DMS114 treated with DMSO at 0.1 percent for 48 hours (cell line): ENCODE results near the gene SLIT3.

Source experiments
- DNase-seq: peaks from one replicate; lab custom pipeline; 2025; ENCODE audit not compliant: unreplicated experiment; lab: John Stamatoyannopoulos, UW

SLIT3 gene

DNA sequence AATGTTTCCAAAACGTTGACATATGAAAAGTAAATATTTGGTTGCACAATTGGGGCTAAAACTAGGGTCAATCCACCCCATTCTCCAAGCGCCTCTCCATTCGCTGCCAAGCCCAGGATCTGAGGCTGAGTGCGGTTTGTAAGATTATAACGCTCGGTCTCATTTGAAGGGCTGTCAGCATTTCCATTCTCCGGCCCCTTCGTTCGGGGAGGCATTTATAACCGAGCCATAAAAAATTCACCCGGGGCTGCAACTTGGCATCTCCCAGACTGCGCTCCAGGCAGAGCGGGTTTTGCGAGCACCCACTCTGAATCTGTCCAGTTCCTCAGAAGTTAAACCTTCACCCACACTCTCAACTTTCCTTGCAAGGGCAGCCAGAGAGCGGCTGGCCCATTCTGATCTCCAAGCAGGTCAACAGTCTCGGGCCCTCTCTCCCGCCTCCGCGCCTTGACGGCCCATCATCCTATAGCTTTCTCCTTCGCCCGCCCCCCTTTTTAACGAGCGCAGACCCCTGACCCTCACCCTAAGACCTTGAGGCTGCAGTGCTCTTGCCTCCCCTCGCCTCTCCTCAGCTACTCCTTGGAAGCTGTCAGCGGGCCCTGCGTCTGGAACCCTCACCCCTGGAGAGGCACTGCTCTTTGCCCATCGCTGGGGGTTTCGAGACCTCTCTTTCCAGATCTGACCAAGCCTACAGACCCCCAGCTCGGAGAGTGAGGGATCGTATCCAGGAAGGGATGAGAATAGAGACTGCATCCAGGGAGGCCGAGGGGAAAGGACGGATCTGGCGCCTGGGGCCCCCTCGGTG, 1.1 kb downstream of the SLIT3 start:
- no peak for DNase-seq

DNA sequence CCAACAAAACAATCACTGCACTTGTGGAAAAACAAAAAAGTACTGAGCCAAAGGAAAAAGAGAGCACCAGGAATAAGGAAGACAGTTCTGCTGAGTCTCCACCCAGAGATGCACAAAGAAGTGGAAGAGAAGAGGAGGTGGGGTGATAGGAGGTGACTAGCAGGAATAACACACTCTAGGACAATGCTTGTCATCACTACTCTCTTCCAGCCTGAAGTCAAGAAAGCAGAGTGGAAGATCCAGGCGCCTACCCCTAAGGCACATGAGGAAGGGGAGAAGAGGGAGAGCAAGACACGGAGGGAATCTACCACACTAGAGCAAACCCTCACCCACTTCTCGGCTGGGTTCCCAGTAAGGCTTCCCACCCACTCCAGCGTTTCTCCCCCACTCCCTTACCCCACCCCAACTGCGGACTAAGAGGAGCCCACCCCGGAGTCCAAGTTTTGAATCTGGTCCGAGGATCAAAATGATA, 1.7 kb downstream of the SLIT3 start:
- DNase-seq: no peak

DNA sequence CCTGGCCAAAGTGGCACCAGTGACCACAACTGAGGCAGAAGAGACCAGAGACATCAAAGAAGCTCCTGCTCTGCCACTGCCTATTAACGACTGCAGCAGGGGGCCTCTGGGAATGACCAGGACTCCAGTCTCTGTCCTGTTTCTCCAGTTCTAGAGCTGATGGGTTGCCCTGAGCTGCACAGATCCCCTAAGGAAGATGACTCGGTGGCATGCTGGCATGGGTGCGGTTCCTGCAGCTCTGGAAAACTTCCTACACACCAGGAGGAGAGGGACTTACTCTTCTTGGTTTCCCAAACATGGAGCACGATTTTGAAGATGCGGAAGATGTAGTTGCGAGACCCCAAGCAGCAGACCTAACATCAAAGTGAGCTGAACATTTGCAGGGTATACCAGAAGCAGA, 2.7 kb downstream of the SLIT3 start:
- no peak for DNase-seq

DNA sequence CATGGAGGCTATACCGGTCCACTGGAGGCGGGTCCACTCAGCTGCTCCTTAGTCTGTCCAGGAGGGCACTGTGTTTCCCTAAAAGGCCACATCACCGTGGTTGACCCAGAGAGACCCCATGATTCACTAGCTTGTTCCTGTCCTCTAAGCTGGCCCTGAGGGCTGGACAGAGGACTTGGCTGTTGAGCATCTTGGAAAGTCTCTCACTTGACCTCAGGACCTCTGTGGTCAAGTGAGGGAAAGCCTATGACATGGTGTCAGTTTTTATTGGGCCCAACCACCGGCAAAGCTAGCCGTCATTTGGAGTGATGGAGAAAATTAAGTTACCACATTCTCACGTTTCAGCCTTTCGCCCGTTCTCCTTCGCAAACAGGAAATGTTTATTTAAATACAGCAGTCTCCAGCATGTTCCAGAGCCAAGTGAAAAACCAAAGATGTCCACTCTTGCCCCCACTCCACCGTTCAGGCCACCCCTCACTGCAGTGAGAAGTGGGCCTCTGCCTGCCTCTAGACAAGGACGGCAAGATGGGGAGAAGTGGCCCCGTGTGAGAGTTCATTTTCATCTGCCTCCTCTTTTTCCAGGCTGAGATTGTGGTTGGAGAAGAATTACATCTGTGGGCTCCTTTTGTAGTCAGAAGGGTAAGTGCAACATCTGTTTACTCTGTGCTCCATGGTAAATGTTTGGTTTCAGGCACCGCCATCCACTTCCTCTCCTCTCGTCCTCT, 4.4 kb downstream of the SLIT3 start:
- no peak for DNase-seq

DNA sequence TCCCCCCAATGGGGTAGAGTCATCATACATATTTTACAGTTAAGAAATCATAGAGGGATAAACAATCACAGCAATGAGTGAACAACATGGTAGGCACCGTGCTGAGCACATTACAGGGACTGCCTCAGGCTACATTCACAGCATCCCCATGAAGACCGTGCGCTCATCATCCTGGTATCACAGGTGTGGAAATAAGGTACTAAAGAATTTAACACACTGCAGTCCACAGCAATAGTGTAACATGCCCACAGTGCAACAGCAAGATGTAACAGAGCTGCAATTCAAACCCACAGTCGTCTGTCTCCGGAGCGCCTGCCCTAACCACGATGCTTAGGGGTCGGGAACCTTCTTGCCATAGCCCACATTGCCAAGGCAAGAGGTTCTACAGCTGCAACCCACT, 5.6 kb downstream of the SLIT3 start:
- no peak for DNase-seq

DNA sequence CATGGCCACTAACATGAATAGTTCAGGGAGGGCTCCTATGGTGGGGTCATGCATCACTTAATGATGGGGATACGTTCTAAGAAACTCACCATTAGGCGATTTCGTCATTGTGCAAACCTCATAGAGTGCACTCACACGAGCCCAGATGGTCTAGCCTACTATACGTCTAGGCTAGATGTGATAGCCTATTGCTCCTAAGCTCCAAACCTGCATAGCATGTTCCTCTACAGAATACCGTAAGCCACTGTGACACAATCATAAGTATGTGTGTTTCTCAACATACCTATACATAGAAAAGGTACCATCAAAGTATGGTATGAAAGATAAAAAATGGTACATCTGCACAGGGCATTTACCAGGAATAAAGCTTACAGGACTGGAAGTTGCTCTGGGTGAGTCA, 6.3 kb downstream of the SLIT3 start:
- no peak for DNase-seq

DNA sequence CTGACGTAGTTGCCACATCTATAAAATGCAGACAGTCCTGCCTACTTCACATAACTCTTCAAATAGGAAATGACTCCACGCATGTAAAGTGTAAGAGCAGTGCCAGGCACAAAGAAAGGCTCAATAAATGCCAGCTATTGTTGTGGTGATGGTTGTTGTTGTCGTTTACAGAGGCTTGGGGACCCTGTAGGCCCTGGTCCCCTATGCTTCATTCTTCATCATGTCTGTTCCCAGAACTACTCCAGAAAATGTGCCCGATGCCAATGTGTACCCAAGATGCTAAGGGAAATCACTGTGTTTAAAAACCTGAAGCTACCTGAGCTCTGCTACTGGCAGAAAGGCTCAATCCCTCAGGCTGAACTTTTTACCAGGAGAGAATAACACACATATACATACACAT, 9.1 kb downstream of the SLIT3 start:
- no peak for DNase-seq

DNA sequence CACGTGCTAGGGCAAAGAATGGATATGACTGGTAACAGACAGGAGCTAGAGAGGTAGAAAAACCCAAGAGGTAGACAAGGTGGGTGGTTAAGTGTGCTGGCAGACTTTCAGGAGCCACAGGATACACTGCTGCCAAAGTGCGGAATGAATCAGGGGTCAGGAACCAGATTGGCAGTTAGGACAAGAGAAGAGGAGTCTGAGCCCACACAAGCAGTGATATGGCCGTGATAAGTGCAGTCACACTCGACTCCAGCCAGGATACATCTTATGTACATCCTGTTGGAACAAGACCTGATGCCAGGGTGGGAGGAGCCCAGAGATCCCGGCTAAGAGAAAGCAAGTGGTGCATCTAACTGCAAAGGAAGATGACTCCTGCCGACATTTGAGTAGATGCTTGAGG, 10.0 kb downstream of the SLIT3 start:
- no peak for DNase-seq

DNA sequence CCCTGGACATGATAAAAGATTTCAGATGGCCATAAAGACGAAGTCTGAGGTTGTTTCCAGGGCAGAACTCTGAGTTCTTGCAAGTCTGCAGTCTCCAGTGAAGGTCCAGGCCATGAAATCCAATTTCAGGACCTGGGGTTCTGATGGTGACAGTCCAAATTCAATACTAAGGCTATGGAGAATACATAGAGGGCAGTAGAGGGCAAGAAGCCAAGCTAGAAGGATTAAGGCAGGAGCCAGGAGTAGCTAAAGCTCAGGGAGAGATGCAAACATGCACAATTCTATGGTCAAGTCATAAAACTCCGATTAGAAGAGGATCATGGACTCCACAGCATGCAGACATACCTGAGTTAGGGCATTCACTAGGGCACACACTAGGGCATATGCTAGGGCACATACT, 11.4 kb downstream of the SLIT3 start:
- DNase-seq: no peak

DNA sequence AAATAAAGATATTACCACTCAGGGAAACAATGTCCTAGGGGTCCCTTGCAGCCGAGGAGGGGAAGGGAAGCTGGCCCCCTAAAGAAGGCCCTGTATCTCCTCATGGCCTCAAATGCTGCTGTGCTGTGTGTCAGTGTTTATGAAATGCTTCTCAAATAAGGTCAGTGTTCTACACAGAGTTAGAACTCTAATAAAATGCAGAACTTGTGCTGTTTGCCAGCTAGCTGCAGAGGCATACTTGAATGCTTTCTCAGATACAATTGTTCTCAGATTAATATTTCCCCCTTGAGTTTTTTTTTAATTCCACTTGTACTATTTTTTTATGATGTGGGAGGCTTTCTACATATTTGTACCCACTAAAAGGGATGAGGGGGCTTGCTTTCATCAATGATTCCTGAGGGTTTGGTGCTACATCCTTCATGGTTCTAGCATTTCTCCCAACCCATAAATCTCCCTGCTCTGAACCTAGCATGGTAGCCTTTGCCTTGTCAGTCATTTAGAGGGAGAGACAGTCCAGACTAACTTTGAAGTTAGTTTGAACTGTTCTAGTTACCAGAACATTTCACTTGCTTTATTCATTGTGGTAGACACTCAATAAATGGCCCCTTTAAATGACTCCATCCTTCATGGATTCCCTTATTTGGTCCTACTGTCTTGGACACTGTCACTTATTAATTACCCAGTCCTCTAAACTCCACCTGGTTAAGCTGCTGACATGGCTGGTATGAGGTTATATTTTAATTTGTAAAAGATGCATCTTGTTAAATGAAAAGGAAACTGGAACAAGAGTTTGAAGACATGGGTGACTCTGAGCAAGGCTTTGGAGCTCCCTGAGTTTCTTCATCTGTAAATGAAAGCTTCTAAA, 12.6 kb downstream of the SLIT3 start:
- DNase-seq: no peak

DNA sequence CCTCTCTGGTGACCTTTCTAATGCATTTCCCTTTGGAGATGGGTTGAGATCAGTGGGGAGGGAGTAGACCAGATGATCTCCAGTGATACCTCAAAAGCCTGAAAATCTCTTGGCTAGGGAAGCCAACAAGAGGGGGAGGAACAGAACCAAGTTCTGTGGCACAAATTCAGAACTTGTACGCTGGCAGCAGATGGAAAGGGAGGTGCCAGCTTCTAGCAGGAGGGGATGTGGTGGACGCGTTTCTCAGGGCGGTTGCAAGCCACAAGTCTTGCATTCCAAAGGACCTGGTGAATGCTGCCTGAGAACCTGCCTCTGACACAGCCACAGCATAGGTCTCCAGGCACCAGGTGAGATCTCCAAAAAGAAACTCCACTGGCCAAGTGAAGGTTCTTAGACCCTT, 13.4 kb downstream of the SLIT3 start:
- no peak for DNase-seq

DNA sequence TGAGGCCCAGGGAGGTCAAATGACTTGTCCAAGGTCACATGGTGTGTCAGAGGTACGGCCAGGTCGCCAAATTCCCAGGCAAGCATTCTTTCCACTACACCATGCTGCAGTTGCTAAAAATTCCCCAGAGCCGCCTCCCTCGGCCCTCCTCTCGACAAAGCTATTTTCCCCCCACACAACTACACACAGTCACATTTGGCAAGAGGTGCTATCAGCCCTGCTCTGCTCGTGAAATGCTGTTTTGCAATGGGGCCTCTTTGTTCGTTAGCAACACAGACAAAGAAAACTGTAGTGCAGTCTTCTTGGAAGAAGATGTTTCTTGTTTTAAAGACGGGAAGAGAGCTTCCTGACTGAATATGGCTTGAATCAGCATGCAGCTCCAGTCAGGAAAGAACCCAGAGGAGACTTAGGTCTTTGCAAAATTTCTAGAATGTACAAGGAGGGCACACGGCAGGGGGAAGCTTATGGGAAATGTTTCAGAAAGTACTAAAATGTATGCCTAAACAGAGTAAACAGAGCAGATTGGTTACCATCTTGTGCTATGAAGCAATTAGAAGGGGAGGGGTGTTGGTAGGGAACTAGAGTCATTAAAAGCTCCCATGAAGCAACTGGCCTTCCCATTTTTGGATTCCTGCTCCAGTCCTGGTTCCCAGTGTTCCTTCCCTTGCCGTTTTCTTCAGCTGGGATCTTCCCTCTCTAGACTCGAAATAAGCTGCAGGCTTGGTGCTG, 14.2 kb downstream of the SLIT3 start:
- no peak for DNase-seq

DNA sequence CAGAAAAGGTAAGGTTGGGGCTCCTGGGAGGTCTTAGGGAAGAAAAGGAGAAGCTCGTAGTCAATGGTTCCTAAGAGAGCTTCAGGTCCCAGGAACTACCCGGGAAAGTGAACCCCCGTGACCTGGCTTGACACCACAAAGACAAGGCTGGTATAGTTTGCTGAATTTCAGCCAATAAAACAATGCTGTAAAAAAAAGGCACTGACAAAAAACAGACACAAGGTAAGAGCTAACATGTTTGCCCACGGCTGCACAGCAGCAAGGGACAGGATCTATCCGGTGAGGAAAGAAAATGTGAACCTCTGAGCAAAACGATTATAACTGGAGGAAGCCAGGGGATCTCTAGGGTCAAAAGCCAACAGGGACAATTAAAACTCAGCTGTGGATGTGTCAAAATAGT, 17.1 kb downstream of the SLIT3 start:
- DNase-seq: no peak

DNA sequence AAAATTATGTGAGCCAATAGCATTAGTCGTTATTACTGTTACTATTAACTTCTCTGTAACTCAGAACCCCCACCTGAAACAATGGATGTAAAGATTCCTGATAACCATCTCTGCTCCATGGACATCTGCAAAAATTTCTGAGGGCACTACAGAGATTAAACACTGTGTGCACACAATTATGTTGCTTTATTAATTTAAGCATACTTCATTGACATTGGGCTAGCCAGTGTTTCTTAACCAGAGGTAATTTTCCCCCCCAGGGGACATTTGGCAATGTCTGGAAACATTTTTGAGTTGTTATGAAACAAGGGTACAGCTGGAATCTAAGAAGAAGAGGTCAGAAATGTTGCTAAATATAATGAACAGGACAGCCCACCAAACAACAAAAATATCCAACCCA, 19.3 kb downstream of the SLIT3 start:
- no peak for DNase-seq

DNA sequence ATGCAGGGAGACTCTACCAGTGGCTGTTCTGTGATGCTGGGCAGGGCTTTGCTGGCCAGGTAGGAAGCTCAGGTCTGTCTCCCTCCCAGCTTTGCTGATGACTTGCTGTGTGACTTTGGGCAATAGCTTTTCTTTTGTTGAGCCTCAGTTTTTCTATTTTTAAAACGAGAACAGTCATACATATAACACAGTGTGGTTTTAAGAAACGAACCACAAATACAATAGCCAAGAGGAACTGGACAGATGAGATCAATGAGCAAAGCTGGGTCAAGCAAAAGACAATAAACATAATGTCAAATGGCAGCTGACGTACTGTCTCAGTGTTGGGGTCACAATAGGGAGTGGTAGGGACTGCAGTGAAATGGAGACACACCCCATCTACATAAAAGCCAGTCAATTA, 20.2 kb downstream of the SLIT3 start:
- DNase-seq: no peak

DNA sequence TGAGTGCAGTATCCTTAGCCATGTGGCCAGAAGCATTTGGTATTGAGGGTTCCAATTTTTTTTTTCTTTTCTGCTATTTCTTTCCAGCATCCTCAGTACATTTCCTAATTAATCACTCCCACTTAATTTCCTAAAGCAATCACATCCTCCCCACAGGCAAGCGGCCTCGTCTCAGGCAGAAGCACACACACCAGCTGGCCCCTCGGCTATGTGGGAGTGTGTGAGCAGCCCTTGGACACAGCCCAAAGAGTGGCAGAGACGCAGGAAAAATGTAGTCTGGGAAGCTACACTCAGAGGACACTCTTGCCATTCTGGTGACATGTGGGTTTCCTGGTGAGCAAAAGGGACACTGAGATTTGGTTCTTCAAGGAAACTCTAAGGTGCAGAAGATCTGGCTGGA, 20.7 kb downstream of the SLIT3 start:
- DNase-seq: no peak

DNA sequence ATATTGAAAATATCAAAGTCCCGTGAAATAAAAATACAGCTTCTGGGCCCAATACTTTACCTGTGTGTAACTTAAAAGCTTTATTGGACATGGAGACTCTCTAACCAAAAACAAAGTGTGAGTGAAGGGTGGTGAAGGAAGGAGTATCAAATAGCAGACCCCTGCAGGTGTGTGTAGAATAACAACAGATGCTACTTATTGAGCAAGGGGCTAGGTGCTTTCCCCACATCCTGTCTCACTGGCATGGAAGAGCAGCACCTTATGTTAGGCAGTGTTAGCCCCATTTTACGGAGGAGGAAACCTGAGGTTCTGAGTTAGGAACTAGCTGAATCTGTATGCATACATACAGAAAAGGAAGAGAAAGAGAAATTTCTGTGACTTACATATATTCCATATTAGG, 21.8 kb downstream of the SLIT3 start:
- no peak for DNase-seq

DNA sequence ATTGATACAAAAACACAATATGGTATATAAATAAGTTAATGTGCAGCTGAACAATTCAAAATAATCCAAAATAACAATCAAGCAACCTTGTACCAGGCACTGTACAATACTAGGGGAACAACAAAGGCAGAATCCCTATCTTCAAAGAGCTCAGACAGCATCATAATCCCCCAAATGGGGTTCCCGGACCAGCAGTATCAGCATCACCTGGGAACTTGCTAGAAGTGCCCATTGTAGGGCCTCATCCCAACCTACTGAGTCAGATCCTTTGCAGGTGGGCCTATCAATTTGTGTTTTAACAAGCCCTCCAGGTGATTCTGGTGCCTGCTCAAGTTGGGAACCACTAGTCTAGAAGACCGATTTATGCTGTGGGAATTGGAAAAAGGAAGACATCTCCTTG, 27.1 kb downstream of the SLIT3 start:
- no peak for DNase-seq

DNA sequence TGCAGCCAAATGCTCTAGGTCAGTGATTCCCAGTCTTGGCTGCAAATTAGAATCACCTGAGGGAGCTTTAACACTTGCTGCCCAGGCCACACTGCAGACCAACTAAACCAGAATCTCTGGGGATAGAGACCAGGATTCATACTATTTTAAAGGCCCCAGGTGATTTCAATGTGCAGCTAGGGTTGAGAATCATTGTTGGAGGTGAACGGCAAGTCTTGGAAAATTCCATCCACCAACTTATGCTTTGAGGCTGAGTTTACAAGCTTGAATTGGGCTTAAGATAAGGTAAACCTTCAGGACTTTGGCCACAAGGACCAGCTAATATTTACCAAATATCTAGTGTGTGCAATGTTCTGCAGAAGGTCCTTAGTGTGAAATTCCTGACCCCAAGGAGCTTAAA, 27.5 kb downstream of the SLIT3 start:
- no peak for DNase-seq

DNA sequence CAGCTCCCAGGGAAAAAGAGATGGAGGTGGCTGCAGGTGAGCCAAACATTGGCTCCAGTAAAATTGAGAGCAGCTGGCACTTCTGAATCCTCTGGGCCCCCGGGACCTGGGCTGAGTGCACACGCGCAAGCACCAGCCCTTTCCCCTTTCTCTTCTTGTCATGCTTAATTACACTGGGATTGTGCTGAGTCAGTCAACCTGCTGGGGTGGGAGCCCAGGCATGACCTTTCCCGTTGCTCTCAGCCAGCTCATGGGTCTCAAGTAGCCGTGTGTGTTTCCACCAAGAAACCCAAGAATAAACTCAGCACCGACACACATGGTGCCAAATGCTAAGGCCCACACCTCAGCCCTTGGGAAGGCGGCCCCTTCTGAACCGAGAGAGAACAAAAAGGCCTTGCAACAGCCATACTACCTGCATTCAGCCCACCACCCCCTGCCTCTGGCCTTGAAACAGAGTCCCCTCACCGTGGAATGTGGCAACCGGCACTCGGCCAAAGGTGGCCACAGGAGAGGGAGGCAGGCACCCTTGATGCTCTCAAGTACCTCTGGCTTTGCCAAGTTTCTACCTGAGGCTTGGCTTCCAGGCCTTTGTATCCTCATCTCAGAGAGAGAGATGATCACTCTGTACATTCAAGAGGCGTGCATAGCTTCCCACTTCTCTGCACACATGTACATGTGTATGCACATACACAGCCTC, 28.1 kb downstream of the SLIT3 start:
- DNase-seq: no peak
